Hematopoietic multipotent progenitor cell treated with erythropoietin and hydrocortisone succinate and interleukin-3 and kit ligand, for 4 days (in vitro differentiated cells): Measurements from ENCODE around the gene HTN3.
"Not testable (repeated sequence)": the region's sequence is repeated elsewhere in the genome, so short reads cannot be mapped to it uniquely, and the experiment has no call there.

Experiments
- DNase-seq: peaks from one replicate; pipeline ENCODE4 v3.0.0-alpha.2; 2015

The HTN3 gene

GRCh38 chr4:70028159-70028558 is at the start of gene HTN3:
HTN3 (plus strand) TSS chr4:70028459; CDS start chr4:70030741, 2,282 bp downstream.
- not testable (repeated sequence) for DNase-seq

GRCh38 chr4:69984030-69984443 is 44.2 kb upstream of the HTN3 start:
- no peak for DNase-seq

DNA sequence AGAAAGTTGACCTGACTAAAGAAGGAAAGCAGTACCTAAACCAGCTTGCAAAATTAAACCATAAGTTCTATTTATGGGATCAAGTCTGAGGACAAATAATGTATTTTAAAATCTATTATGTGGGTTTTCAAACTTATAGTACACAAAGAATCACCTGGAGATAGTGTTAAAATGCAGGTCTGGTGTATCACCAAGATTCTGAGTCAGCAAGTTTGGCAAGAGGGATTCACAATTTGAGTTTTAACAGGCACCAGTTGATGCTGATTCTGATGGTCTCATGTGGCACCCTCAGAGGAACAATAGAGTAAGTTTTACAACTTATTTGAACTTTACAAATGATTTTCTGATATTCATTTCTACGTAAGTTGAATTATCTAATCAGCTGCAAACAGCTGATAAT is 41.6 kb upstream of the HTN3 start:
- DNase-seq = no peak

- no peak for DNase-seq
Observed at GRCh38 chr4:69991016-69991415, 37.2 kb upstream of the HTN3 start.

- DNase-seq = no peak
Observed at GRCh38 chr4:69994782-69995181, 33.5 kb upstream of the HTN3 start.

DNA sequence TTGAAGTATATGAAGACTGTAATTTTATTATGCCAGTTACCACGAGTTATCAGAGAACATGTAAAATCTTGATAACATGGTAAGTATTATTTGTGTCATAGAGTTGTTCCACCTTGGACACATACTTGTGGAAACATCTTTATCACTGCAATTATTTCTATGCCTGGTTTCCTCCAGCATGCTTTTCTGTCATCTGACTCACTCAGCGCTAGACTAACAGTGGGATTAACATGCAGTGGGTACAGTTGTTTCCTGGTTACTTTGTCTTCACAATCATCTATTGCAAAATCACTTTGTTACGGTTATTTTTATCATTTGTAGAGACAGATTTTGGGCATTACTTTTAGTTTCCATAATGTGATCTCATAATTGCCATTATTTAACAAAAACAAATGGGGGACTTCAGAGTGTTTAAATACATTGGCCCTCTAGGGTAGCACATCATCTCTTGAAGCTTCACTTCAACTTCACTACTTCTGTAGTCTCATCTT is 32.7 kb upstream of the HTN3 start, which contains the start of gene STATH:
STATH (plus strand) TSS at position 441 of the 491 bp plus-strand sequence. CDS start 2,472 bp downstream, outside the sequence.
- DNase-seq = no peak

GRCh38 chr4:69999420-69999819 is 28.8 kb upstream of the HTN3 start:
- DNase-seq = no peak

DNA sequence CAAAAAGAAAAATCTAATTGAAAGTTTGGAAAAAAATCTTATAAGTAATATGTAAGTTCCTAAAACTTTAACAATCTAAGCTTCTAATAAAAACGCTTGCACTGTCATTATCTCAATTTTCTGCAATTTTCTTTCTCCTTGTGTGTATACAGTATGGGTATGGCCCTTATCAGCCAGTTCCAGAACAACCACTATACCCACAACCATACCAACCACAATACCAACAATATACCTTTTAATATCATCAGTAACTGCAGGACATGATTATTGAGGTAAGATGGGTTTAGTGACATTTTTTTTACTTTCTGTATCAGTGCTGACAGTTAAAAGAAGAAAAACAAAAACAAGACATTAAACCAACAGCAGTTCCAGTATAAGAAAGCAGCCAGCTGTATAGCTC is 27.5 kb upstream of the HTN3 start:
- DNase-seq = peak; percentile 76

DNA sequence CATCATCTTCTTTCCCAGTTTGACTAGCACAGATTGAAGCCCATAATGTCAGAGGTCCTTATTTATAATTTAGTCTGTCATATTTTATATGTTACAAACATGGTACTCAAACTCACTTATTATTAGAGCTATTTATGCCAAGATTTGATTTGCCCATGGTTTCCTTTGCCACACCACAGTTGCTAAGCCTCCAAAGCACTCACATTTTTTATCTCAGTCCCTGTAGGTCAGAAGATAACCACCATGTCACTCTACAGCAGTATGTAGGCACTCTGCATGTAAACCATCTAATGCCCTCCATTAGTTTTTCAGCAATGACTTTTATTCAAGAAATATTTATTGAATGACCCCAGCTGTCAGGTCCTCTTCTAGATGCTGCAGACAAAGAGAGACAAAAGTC is 25.8 kb upstream of the HTN3 start:
- no peak for DNase-seq

DNA sequence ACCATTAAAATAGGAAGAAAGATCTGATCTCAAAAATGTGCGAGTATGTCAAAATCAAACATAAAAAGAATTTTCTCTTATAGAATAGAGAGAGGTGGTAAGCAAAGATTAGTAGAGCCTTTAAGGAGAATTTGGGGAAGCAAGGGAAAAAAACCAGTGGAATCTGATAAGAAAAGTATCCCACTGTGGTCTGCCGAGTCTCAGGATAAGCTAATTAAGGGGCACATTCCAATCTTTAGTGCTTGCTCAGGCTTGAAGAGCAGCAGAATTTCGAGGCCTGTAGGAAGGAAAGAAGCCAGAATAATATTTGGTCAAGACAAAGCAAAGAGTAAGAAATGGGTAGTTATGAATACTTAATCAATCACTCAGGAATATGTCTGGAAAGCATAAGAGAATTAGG is 19.5 kb upstream of the HTN3 start:
- DNase-seq = no peak

GRCh38 chr4:70019006-70019405 is 9.3 kb upstream of the HTN3 start:
- DNase-seq = not testable (repeated sequence)

- DNase-seq = no peak
Observed at GRCh38 chr4:70023218-70023617, 5.0 kb upstream of the HTN3 start.

DNA sequence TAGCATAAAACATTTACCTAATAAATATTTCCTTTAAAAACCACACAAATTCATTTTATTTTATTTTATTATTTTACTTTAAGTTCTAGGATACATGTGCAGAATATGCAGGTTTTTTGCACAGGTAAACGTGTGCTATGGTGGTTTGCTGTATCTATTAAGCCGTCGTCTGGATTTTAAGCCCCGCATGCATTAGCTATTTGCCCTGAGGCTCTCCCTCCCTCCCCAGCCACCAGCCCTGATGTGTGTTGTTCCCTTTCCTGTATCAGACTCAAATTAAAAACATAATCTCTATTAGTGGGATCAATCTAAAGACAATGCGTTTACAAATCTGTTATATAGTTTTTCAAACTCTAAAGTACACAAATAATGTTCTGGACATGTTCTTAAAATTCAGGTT is 1.2 kb upstream of the HTN3 start:
- DNase-seq = no peak

- not testable (repeated sequence) for DNase-seq
Observed at GRCh38 chr4:70037559-70037958, 9.3 kb downstream of the HTN3 start.

DNA sequence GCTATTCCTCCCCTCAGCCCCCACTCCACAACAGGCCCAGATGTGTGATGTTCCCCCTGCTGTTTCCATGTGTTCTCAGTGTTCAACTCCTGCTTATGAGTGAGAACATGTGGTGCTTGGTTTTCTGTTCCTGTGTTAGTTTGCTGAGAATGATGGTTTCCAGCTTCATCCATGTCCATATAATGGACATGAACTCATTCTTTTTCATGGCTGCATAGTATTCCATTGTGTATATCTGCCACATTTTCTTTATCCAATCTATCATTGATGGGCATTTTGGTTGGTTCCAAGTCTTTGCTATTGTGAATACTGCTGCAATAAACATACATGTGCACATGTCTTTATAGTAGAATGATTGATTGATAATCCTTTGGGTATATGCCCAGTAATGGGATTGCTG is 11.7 kb downstream of the HTN3 start:
- not testable (repeated sequence) for DNase-seq

DNA sequence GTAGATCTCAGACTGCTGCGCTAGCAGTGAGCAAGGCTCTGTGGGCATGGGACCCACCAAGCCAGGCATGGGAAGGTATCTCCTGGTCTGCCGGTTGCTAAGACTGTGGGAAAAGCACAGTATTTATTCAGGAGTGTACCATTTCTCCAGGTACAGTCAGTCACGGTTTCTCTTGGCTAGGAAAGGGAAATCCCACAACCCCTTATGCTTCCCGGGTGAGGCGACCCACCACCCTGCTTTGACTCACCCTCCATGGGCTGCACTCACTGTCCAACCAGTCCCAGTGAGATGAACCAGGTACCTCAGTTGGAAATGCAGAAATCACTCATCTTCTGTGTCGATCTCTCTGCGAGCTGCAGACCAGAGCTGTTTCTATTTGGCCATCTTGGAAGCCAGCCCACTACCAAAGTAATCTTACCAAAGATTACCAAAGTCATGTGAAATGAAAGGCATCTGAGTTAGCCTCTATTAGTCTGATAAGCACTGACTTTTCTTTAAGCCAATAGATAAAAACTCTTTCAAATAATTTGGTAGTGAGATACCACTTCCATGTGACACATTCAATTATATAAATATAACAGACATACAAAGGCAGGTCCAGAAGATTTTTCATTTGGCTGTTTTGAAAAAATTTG is 13.5 kb downstream of the HTN3 start:
- no peak for DNase-seq

DNA sequence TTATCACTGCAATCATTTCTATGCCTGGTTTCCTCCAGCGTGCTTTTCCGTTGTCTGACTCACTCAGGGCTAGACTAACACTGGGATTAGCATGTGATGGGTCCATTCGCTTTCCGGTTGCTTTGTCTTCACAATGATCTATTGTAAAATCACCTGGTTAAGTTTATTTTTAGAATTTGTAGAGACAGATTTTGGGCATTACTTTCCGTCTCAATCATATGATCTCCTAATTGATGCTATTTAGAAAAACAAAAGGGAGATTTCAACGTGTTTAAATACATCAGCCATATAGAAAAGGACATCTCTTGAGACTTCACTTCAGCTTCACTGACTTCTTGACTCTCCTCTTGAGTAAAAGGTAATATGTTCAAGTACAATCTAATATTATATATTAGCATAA is 21.9 kb downstream of the HTN3 start, which contains the start of gene HTN1:
HTN1 (plus strand) TSS at position 301 of the 400 bp plus-strand sequence. CDS start 2,639 bp downstream, outside the sequence.
- not testable (repeated sequence) for DNase-seq

DNA sequence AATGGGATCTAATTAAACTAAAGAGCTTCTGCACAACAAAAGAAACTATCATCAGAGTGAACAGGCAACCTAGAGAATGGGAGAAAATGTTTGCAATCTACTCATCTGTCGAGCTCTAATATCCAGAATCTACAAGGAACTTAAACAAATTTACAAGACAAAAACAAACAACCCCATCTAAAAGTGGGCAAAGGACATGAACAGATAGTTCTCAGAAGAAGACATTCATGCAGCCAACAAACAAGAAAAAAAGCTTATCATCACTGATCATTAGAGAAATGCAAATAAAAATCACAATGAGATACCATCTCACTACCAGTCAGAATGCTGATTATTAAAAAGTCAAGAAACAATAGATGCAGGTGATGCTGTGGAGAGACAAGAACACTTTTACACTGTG is 28.3 kb downstream of the HTN3 start:
- DNase-seq = not testable (repeated sequence)

DNA sequence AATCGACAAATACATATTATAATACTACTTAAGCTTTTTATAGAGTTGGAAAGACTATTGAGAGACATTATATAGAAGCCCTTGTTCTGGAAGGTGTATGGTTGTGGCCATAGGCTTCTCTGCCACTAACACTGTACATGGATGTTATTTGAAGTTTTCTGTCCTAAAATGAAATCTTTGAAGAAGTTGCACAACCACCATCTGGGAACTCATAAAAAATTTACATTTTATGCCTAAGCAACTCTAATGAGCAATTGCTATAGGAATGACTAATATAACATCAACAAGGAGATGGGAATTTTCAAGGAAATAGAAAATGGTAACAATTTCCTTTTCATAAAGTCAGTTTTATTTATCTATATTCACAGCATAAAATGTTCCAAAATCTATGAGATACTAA is 29.4 kb downstream of the HTN3 start:
- no peak for DNase-seq

GRCh38 chr4:70059149-70059548 is 30.9 kb downstream of the HTN3 start:
- DNase-seq = no peak

GRCh38 chr4:70062000-70062399 is 33.7 kb downstream of the HTN3 start:
- DNase-seq = no peak

DNA sequence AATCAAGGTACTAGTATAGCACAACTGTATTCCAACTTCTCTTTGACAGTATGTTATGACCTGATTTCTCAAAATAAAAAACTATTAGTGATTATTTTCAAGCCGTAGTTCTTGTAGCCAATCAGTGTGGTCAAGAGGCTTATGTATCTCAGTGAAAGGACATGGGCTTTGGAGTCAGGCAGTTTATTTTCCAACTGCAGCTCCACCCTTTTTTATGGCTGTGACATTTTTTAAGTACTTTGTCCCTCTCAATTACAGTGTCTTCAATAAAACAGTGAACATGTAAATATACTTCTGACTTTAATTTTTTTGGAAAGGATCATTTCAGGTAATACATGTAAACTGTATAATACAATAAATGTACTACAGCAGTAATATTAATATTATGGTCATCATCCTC is 51.9 kb downstream of the HTN3 start:
- no peak for DNase-seq
